Measurements from ENCODE around the gene CARTPT. TPM values are rescaled to one million over a fixed set of nuclear protein-coding genes. Genes with fewer than 3 reads are reported as not detected.

Gene CARTPT
- total RNA-seq, 2 donors from 2014 or later: 1.5 to 5.9 TPM

GRCh38 chr5:71699233-71699632 lies 19.8 kb upstream of the CARTPT start:
- Histone ChIP-seq H3K4me3 (no peak overlapping the region), H3K27ac (no peak overlapping the region), H3K9me3 (no peaks in the 10 kb centered on the region), H3K27me3 (replicated peaks; ENCODE audit: insufficient read depth) (no peaks in the 10 kb centered on the region), H3K36me3 (no peaks in the 10 kb centered on the region), H3K4me1 (replicated peaks) (no peaks in the 10 kb centered on the region)
- TF ChIP-seq CTCF (IDR thresholded peaks at IDR 0.05): no peak
- TF ChIP-seq POLR2AphosphoS5 (IDR thresholded peaks at IDR 0.05): no peak
- no peak for TF ChIP-seq POLR2A (IDR thresholded peaks at IDR 0.05)
- intact Hi-C loops (cut with DNase I): no loop called here
- no peak for DNase-seq (ENCODE audit: low spot score)
- WGBS: 61% methylated on average over 2 of the region's 2 CpGs

GRCh38 chr5:71699751-71700150 lies 19.3 kb upstream of the CARTPT start:
- DNase-seq (ENCODE audit: low spot score): no peak
- no peak overlapping the region for H3K4me3 ChIP-seq
- intact Hi-C loops (cut with DNase I): no loop called here
- 83% methylated on average over 2 of the region's 2 CpGs for WGBS
- no peaks in the 10 kb centered on the region for H3K27me3 ChIP-seq (replicated peaks; ENCODE audit: insufficient read depth)
- no peaks in the 10 kb centered on the region for H3K9me3 ChIP-seq
- H3K27ac ChIP-seq: no peak overlapping the region
- no peaks in the 10 kb centered on the region for H3K36me3 ChIP-seq
- TF ChIP-seq POLR2A (IDR thresholded peaks at IDR 0.05): no peak
- no peak for TF ChIP-seq CTCF (IDR thresholded peaks at IDR 0.05)
- TF ChIP-seq POLR2AphosphoS5 (IDR thresholded peaks at IDR 0.05): no peak
- H3K4me1 ChIP-seq (replicated peaks): no peaks in the 10 kb centered on the region

GRCh38 chr5:71700803-71701202 lies 18.3 kb upstream of the CARTPT start:
- no peak for DNase-seq (ENCODE audit: low spot score)

GRCh38 chr5:71701407-71701806 lies 17.7 kb upstream of the CARTPT start:
- H3K27ac ChIP-seq: no peak overlapping the region
- 74% methylated on average over 3 of the region's 3 CpGs for WGBS
- intact Hi-C loops (cut with DNase I): no loop called here
- no peak overlapping the region for H3K4me3 ChIP-seq
- H3K4me1 ChIP-seq (replicated peaks): no peaks in the 10 kb centered on the region
- H3K9me3 ChIP-seq: no peaks in the 10 kb centered on the region
- DNase-seq (ENCODE audit: low spot score): no peak
- H3K36me3 ChIP-seq: no peaks in the 10 kb centered on the region
- H3K27me3 ChIP-seq (replicated peaks; ENCODE audit: insufficient read depth): no peaks in the 10 kb centered on the region
- no peak for TF ChIP-seq CTCF (IDR thresholded peaks at IDR 0.05)
- TF ChIP-seq POLR2AphosphoS5 (IDR thresholded peaks at IDR 0.05): no peak
- TF ChIP-seq POLR2A (IDR thresholded peaks at IDR 0.05): no peak

More at GRCh38 chr5:71700803-71701202, 18.3 kb upstream of the CARTPT start:
- Histone ChIP-seq H3K36me3 (no peaks in the 10 kb centered on the region), H3K4me3 (no peak overlapping the region), H3K4me1 (replicated peaks) (no peaks in the 10 kb centered on the region), H3K27me3 (replicated peaks; ENCODE audit: insufficient read depth) (no peaks in the 10 kb centered on the region), H3K27ac (no peak overlapping the region), H3K9me3 (no peaks in the 10 kb centered on the region)
- TF ChIP-seq POLR2A (IDR thresholded peaks at IDR 0.05): no peak
- TF ChIP-seq POLR2AphosphoS5 (IDR thresholded peaks at IDR 0.05): no peak
- TF ChIP-seq CTCF (IDR thresholded peaks at IDR 0.05): no peak
- intact Hi-C loops (cut with DNase I): no loop called here

- H3K36me3 ChIP-seq: no peaks in the 10 kb centered on the region
- no peaks in the 10 kb centered on the region for H3K9me3 ChIP-seq
- 38% methylated on average over 4 of the region's 4 CpGs for WGBS
- no peak for TF ChIP-seq POLR2A (IDR thresholded peaks at IDR 0.05)
- no peak for TF ChIP-seq CTCF (IDR thresholded peaks at IDR 0.05)
- TF ChIP-seq POLR2AphosphoS5 (IDR thresholded peaks at IDR 0.05): no peak
- H3K27me3 ChIP-seq (replicated peaks; ENCODE audit: insufficient read depth): no peaks in the 10 kb centered on the region
- H3K4me3 ChIP-seq: no peak overlapping the region
- H3K27ac ChIP-seq: no peak overlapping the region
- H3K4me1 ChIP-seq (replicated peaks): no peaks in the 10 kb centered on the region
- no peak for DNase-seq (ENCODE audit: low spot score)
- intact Hi-C loops (cut with DNase I): no loop called here
Observed at GRCh38 chr5:71703941-71704340, 15.1 kb upstream of the CARTPT start.
